Hematopoietic multipotent progenitor cell treated with erythropoietin and hydrocortisone succinate and interleukin-3 and kit ligand, for 8 days (in vitro differentiated cells): ENCODE results near the gene ING3.
"Not testable (repeated sequence)": the region's sequence is repeated elsewhere in the genome, so short reads cannot be mapped to it uniquely, and the experiment has no call there.

Experiments used
- DNase-seq: peaks from one replicate; pipeline ENCODE4 v3.0.0-alpha.2; 2015

The ING3 gene

DNA sequence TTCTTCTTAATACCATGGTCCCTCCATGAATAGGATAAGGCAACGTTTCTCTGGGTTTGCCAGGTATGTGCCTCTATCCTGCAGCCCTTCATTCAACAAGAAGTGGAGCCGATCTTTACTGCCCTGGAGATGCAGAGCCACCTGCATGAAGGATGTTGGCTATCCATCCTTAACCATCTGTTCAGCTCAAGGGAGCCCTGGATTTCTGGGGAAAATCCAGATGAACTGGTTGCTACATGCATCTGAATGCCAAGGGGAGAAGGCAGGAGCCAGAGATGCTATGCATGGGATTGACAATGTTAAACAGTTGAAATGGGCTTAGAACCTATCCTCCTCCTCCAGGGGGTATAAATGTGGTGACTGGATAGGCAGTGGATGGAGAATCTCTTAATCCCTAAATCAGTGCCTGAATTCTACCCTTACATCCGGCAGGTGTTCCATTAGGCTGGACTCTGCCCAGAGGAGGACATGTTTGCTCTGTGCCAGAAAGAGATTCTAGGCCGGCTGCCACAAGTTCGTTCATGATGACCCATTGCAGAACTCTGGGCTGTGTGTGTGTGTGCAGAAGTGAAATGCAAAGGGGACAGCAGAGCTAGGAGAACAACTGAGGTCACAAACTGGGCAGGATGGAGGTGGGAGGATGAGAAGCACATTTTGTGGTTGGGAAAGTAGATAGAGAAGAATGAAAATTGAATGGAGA lies 53.6 kb downstream of the ING3 start:
- no peak for DNase-seq

GRCh38 chr7:121005058-121005457 lies 54.5 kb downstream of the ING3 start:
- DNase-seq: not testable (repeated sequence)

DNA sequence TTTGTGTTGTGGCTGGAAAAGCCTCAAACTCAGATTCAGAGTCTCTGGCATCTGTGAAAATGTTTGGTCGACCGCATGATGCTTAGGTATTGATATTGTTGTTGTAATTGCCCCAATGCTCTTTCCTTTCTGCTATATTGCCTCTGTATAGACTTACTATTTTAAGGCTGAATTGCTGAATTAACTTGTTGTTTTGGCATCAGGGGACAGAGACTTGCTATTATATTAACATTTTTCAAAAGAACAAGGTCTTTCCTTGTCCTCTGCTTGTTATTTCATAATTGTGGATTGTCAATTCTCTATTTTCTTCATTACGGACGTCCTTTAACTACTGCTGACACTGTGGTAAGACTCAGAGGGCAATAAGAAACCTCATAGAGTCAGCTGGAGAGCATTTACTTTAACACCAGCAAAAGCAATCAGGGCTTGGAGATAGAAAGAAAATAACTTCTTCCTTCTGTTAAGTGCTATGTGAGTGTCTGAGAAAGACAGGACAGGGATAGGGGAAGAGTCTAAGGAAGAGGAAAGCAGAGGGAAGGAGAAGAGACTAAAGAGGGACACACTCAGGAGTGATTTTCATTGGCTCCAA lies 55.5 kb downstream of the ING3 start:
- DNase-seq: no peak

- no peak for DNase-seq
These were observed 56.2 kb downstream of the ING3 start for GRCh38 chr7:121006711-121007315.

DNA sequence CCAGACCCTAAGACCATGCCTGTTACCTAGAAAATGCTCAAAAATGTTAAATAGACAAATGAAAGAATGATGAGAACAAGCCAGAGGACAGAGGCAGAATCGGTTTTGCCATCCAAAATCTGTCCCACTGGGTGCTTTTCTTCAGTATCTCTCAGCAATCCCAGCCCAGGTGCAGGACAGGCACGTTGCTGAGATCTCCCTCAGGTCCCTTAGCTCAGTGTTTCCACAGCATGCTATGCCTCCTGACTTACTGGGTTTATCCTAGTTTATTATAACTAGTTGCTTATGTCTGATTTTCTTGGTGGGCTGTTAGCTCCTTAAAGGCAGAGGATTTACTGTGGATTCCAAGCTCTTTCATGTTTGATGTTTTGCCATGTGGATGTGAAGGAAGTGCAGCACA lies 58.2 kb downstream of the ING3 start:
- no peak for DNase-seq

GRCh38 chr7:121011401-121011800 lies 60.8 kb downstream of the ING3 start:
- DNase-seq: no peak

GRCh38 chr7:121012170-121012874 lies 61.7 kb downstream of the ING3 start:
- DNase-seq: no peak

DNA sequence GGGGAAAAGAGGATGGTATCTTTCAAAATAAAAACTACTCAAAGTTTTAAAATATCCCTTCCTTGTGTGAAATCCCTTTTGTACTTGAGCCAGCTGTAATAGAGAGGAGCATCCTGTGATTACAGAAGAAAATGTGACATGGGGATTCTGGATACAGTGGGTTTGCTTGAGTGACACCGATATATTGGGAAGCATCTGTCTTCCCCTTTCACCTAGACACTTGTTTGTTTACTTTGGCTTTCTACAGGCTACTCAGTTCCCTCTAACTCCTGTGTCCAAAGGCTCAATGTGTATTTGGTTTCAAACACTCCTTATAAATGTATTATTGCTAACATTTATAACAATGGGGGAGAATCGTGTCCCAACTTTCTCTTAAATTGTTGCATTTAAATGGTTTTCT lies 62.3 kb downstream of the ING3 start:
- DNase-seq: no peak

DNA sequence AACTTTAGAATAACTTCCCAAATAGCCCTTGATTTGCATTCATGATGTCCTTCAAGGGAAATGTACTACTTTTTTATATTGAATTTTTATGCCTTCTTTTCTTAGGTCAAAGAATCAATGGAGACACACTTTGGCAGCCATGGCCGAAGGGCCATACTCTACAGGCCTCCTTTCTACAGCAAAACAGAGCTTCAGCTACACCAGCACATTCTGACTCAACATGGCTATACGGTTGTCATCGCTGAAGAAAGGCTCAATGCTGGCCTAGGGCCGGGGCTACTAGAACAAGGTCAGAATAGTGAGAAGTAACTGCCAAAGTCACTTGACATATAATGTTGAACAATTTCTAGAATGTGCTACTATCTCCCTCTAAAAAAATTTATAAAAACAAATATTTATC lies 65.0 kb downstream of the ING3 start:
- no peak for DNase-seq

- DNase-seq: no peak
These were observed 66.4 kb downstream of the ING3 start for GRCh38 chr7:121016966-121017365.

DNA sequence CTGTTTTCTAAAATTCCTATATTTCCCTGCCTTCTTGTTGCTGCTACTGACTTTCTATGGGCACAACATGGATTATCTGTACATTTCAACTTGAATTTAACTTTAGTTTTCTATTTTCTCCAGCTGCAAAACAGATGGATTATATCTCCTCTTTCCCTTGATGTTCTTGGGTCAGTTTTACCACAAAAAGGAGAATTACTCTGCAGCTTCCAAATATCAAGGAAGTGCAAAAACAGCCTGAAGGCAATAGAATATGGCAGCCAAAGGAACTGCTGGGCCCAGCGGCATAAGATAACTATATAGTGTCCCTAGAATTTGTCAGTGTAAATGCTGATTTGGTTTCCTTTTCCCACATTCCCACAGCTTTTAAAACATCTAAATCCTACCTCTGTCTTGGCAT lies 67.0 kb downstream of the ING3 start:
- DNase-seq: no peak

- no peak for DNase-seq
These were observed 68.4 kb downstream of the ING3 start for GRCh38 chr7:121019018-121019417.

- DNase-seq: no peak
These were observed 69.8 kb downstream of the ING3 start for GRCh38 chr7:121020249-121020988.

- no peak for DNase-seq
These were observed 70.7 kb downstream of the ING3 start for GRCh38 chr7:121020989-121021969.

GRCh38 chr7:121023194-121023593 lies 72.6 kb downstream of the ING3 start:
- DNase-seq: no peak

DNA sequence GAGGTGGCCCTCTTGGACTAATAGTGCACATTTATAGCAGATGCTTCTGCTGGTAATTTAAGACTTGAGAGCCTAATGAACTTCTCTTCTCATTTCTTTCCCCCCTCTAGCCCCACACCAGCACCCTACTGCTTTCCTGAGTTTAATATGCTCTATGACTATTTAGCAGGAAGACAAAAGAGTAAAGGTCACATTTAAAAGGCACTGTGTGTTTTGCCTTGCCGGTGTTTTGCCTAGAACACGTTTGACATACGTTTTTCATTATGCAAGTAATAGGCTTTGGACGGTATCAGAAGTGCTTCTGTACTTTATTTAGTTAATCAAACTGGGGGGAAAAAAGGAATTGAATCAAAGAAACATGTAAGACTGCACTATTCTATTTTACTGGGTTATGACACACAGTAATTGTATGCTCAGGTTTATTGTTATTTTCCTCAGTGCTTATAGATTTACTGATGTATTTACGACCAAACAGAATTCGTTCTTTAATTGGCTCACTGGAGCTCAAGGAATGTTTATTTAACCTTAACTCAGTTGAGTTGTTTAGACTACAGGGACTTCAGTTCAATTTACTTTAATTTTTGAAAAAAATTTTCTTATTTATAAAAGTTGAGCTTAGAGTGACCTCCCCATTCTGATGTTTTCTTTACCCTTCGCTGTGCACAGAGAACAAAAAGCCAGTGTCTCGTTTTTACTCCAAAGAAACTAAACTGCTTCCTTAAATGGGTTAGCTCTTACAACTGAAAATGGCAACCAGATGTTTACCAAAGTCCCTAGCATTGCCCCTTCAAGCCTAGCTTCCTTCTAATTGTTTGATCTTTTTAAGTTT lies 73.3 kb downstream of the ING3 start:
- DNase-seq: no peak

DNA sequence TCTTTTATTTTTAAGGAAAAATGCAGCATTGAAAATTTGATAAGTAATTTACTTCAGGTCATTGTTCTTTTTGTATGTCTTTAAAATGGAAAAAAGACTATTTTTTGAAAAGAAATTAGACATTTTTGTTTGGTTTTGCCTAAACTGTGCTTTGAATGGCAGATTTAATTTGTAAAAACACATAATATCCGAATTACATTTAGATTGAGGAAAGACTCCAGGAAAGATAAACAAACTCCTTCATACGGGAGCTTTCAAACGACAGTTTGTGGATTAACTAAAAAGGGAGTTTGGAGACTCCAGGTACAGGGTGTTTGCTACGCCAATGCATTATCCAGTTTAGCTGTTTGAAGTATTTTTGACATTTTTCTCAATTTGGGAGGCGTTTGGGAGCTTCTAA lies 74.0 kb downstream of the ING3 start:
- no peak for DNase-seq

DNA sequence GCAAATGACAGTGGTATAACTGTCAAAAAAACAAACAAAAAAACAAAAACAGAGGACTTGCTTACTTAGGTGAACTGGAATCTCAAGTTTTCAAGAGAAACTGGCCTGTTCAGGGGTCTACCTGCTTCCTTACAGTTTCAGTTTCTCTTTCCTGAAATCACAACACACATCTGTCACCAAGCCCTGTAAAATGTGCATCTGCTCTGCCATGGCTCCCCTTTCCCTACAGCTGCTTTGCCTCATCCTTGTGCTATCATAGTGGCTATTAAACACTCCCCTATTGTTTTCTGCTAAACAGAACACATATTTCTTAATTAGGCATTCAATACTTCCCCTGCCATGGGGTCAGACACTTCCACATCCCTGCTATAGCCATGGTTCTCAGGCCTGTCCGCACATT lies 75.6 kb downstream of the ING3 start:
- no peak for DNase-seq

GRCh38 chr7:121026577-121027111 lies 76.1 kb downstream of the ING3 start:
- no peak for DNase-seq
